Measurements from ENCODE around the gene NR1D1.

- TF ChIP-seq KDM1A (IDR thresholded peaks at IDR 0.05; ENCODE audit: borderline replicate concordance, low read length) (no peak), POLR2A (IDR thresholded peaks at IDR 0.05; ENCODE audit: control extremely low read depth in 1 of 2, low read depth in 2 of 2, low read length in 2 of 2) (no peak), CTCF (IDR thresholded peaks at IDR 0.05; ENCODE audit: control extremely low read depth in 1 of 3, insufficient read depth in 1 of 3, low read depth in 1 of 3, low read length in 3 of 3) (no peak), EZH2 (IDR thresholded peaks at IDR 0.05; ENCODE audit: low read depth, low read length, severe bottlenecking) (no peak), KDM4A (IDR thresholded peaks at IDR 0.05; ENCODE audit: low read depth, low read length, severe bottlenecking) (no peak), TCF12 (IDR thresholded peaks at IDR 0.05; ENCODE audit: low read depth, low read length) (no peak), ZNF274 (IDR thresholded peaks at IDR 0.05; ENCODE audit: borderline replicate concordance, extremely low read depth, low read length) (no peak)
Measured at GRCh38 chr17:40061609-40062038, 38.8 kb downstream of the NR1D1 start.

Data from H1 (cell line).